ENCODE data around the gene PDE4D. TPM values are rescaled to one million over a fixed set of nuclear protein-coding genes. Genes with fewer than 3 reads are reported as not detected.

The PDE4D gene
- total RNA-seq, 1 donor from 2014 or later, result 14.2 TPM

- Histone ChIP-seq H4K20me1 (ENCODE audit: insufficient read depth, low read length) (no peaks in the 10 kb centered on the region), H3K9me3 (ENCODE audit: insufficient read depth, low read depth, low read length) (peaks cover 3% of the 10 kb centered on the region), H3K4me3 (ENCODE audit: insufficient read depth, low read depth, low read length) (no peak overlapping the region), H3K79me2 (ENCODE audit: insufficient read depth, low read length) (no peaks in the 10 kb centered on the region), H3K27me3 (ENCODE audit: insufficient read depth, low read length) (no peaks in the 10 kb centered on the region), H3K9ac (ENCODE audit: low read length) (no peak overlapping the region), H3K36me3 (ENCODE audit: insufficient read depth, low read length) (no peaks in the 10 kb centered on the region), H2AFZ (ENCODE audit: low read depth, low read length) (no peak overlapping the region), H3K27ac (ENCODE audit: low read depth, low read length) (no peak overlapping the region), H3K4me1 (ENCODE audit: insufficient read depth, low read length) (no peaks in the 10 kb centered on the region), H3K4me2 (ENCODE audit: low read length) (no peak overlapping the region)
- H3K4me1 Mint-ChIP-seq (ENCODE audit: low read depth, unreplicated experiment), result peaks cover under 1% of the 10 kb centered on the region
- TF ChIP-seq CTCF (IDR thresholded peaks at IDR 0.05; ENCODE audit: insufficient read depth, low read depth, low read length) (no peak), EZH2 (IDR thresholded peaks at IDR 0.05; ENCODE audit: insufficient read depth, low read length) (no peak)
- no peaks in the 10 kb centered on the region for H3K27me3 Mint-ChIP-seq (ENCODE audit: low read depth, unreplicated experiment)
- FAIRE-seq (no peak), DNase-seq (ENCODE audit: low read depth) (no peak)
- peaks cover 7% of the 10 kb centered on the region for H3K36me3 Mint-ChIP-seq (ENCODE audit: low read depth, unreplicated experiment)
- no peak overlapping the region for H3K27ac Mint-ChIP-seq (ENCODE audit: unreplicated experiment)
- H3K4me3 Mint-ChIP-seq (ENCODE audit: unreplicated experiment), result no peak overlapping the region
- H3K9me3 Mint-ChIP-seq (ENCODE audit: unreplicated experiment), result peaks cover 12% of the 10 kb centered on the region
Observed at GRCh38 chr5:59716029-59716428, 177.5 kb downstream of the PDE4D start.

DNA sequence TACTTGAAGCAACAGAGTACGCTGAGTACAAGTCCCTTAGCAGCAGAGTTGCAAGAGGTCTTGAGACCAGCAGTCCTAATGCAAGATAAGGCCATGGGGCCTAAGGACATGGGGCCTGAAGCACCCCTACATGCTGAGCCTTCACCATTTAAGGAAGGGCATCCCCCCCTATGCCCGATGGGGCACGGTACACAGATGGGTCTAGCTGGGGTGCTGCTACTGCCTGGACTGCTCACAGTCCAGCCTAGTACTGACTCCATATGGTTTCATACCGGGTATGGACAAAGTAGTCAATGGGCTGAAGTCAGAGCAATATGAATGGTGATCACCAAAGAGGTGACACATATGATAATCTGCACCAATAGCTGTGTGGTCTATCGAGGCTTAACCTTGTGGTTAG is 178.3 kb downstream of the PDE4D start:
- peaks cover 12% of the 10 kb centered on the region for H3K9me3 Mint-ChIP-seq (ENCODE audit: unreplicated experiment)
- no peak overlapping the region for H3K9ac ChIP-seq (ENCODE audit: low read length)
- FAIRE-seq, result no peak

More for the DNA sequence above, 178.3 kb downstream of the PDE4D start:
- no peaks in the 10 kb centered on the region for H4K20me1 ChIP-seq (ENCODE audit: insufficient read depth, low read length)
- no peak overlapping the region for H2AFZ ChIP-seq (ENCODE audit: low read depth, low read length)
- H3K4me2 ChIP-seq (ENCODE audit: low read length), result no peak overlapping the region
- H3K27ac Mint-ChIP-seq (ENCODE audit: unreplicated experiment), result no peak overlapping the region
- H3K79me2 ChIP-seq (ENCODE audit: insufficient read depth, low read length), result no peaks in the 10 kb centered on the region
- H3K4me3 Mint-ChIP-seq (ENCODE audit: unreplicated experiment), result no peak overlapping the region
- no peaks in the 10 kb centered on the region for H3K27me3 Mint-ChIP-seq (ENCODE audit: low read depth, unreplicated experiment)
- peaks cover under 1% of the 10 kb centered on the region for H3K4me1 ChIP-seq (ENCODE audit: insufficient read depth, low read length)
- no peak overlapping the region for H3K27ac ChIP-seq (ENCODE audit: low read depth, low read length)
- H3K4me1 Mint-ChIP-seq (ENCODE audit: low read depth, unreplicated experiment), result peaks cover 1% of the 10 kb centered on the region
- no peaks in the 10 kb centered on the region for H3K36me3 ChIP-seq (ENCODE audit: insufficient read depth, low read length)
- H3K27me3 ChIP-seq (ENCODE audit: insufficient read depth, low read length), result no peaks in the 10 kb centered on the region
- H3K9me3 ChIP-seq (ENCODE audit: insufficient read depth, low read depth, low read length), result peaks cover 3% of the 10 kb centered on the region
- TF ChIP-seq CTCF (IDR thresholded peaks at IDR 0.05; ENCODE audit: insufficient read depth, low read depth, low read length) (no peak), EZH2 (IDR thresholded peaks at IDR 0.05; ENCODE audit: insufficient read depth, low read length) (no peak)
- peaks cover 7% of the 10 kb centered on the region for H3K36me3 Mint-ChIP-seq (ENCODE audit: low read depth, unreplicated experiment)
- DNase-seq (ENCODE audit: low read depth), result no peak
- H3K4me3 ChIP-seq (ENCODE audit: insufficient read depth, low read depth, low read length), result no peak overlapping the region

Data from astrocyte (in vitro differentiated cells and primary cell).